GM23338 (cell line): ENCODE data around the gene MUC12.
"Not testable (repeated sequence)": the region's sequence is repeated elsewhere in the genome, so short reads cannot be mapped to it uniquely, and the experiment has no call there.

ENCODE experiments used
- POLR2AphosphoS5 ChIP-seq: IDR thresholded peaks from 2 replicates; pipeline ENCODE4 v1.6.1; 2016; ENCODE audit warnings: antibody characterized with exemption, low read depth
- TF ChIP-seq, protein P1 (sequence below), 2 experiments: fragments of 200-600 bp in 1 of 2; sonication (generic) in 1 of 2; conservative IDR thresholded peaks; 2 replicates each; pipeline versions ENCODE4 v1.5.1 to v1.6.1; 2016 to 2017; ENCODE audit warnings: antibody characterized with exemption in 2 of 2, low read depth in 2 of 2, mild to moderate bottlenecking in 2 of 2, moderate library complexity in 1 of 2

GRCh38 chr7:100984241-100984918 lies 15.0 kb downstream of the MUC12 start:
- TF ChIP-seq, protein P1, sequence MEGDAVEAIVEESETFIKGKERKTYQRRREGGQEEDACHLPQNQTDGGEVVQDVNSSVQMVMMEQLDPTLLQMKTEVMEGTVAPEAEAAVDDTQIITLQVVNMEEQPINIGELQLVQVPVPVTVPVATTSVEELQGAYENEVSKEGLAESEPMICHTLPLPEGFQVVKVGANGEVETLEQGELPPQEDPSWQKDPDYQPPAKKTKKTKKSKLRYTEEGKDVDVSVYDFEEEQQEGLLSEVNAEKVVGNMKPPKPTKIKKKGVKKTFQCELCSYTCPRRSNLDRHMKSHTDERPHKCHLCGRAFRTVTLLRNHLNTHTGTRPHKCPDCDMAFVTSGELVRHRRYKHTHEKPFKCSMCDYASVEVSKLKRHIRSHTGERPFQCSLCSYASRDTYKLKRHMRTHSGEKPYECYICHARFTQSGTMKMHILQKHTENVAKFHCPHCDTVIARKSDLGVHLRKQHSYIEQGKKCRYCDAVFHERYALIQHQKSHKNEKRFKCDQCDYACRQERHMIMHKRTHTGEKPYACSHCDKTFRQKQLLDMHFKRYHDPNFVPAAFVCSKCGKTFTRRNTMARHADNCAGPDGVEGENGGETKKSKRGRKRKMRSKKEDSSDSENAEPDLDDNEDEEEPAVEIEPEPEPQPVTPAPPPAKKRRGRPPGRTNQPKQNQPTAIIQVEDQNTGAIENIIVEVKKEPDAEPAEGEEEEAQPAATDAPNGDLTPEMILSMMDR (conservative IDR thresholded peaks at IDR 0.05; ENCODE audit: low read depth in 2 of 2), result not testable (repeated sequence)
- not testable (repeated sequence) for TF ChIP-seq POLR2AphosphoS5
